ENCODE measurements around the gene ADPRM. TPM values are rescaled to one million over a fixed set of nuclear protein-coding genes. Genes with fewer than 3 reads are reported as not detected.
"Not testable (repeated sequence)": the region's sequence is repeated elsewhere in the genome, so short reads cannot be mapped to it uniquely, and the experiment has no call there.

The ADPRM gene
- total RNA-seq, 2 donors from 2014 or later: 6.9 to 13.6 TPM

GRCh38 chr17:10727192-10727591, 29.8 kb downstream of the ADPRM start:
- no peaks in the 10 kb centered on the region for H3K9me3 ChIP-seq
- H3K27me3 ChIP-seq (replicated peaks; ENCODE audit: insufficient read depth): no peaks in the 10 kb centered on the region
- H3K36me3 ChIP-seq: peaks cover 21% of the 10 kb centered on the region
- no peak overlapping the region for H3K4me3 ChIP-seq
- H3K27ac ChIP-seq: no peak overlapping the region
- DNase-seq (ENCODE audit: low spot score) (no peak), ATAC-seq (ENCODE audit: insufficient number of reproducible peaks, low FRiP score, low read depth) (no peak)
- no peak for TF ChIP-seq CTCF (IDR thresholded peaks at IDR 0.05)
- peaks cover 4 to 18% of the 10 kb centered on the region in 2 donors for H3K4me1 ChIP-seq (ENCODE audit: control insufficient read depth in 1 of 2, low read depth in 2 of 2)

DNA sequence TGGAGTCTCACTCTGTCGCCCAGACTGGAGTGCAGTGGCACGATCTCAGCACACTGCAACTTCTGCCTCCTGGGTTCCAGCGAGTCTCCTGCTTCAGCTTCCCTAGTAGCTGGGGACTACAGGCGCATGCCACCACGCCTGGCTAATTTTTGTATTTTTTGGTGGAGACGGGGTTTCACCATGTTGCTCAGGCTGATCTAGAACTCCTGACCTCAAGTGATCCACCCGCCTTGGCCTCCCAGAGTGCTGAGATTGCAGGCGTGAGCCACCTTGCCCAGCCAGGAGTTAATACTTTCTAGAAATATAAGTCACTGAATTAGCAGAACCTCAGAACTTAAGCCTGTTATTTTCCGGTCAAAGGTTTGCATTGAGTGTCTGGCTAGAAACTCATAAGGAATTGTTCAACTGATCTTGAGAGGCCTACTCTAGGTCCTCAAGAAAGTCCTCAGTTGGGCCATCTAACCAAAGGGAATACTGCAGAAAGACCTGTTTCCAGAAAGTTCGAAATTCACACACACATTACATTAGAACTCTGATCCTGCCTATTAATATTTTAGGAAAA, 31.0 kb downstream of the ADPRM start:
- Histone ChIP-seq H3K27ac (peak overlapping the region; percentile 87 to 95), H3K4me1 (ENCODE audit: control insufficient read depth in 1 of 2, low read depth in 2 of 2) (peaks cover 4 to 18% of the 10 kb centered on the region in 2 donors), H3K36me3 (peaks cover 12% of the 10 kb centered on the region), H3K9me3 (no peaks in the 10 kb centered on the region), H3K4me3 (no peak overlapping the region), H3K27me3 (replicated peaks; ENCODE audit: insufficient read depth) (no peaks in the 10 kb centered on the region)
- DNase-seq (ENCODE audit: low spot score) (no peak), ATAC-seq (ENCODE audit: insufficient number of reproducible peaks, low FRiP score, low read depth) (no peak)
- no peak for TF ChIP-seq CTCF (IDR thresholded peaks at IDR 0.05)

DNA sequence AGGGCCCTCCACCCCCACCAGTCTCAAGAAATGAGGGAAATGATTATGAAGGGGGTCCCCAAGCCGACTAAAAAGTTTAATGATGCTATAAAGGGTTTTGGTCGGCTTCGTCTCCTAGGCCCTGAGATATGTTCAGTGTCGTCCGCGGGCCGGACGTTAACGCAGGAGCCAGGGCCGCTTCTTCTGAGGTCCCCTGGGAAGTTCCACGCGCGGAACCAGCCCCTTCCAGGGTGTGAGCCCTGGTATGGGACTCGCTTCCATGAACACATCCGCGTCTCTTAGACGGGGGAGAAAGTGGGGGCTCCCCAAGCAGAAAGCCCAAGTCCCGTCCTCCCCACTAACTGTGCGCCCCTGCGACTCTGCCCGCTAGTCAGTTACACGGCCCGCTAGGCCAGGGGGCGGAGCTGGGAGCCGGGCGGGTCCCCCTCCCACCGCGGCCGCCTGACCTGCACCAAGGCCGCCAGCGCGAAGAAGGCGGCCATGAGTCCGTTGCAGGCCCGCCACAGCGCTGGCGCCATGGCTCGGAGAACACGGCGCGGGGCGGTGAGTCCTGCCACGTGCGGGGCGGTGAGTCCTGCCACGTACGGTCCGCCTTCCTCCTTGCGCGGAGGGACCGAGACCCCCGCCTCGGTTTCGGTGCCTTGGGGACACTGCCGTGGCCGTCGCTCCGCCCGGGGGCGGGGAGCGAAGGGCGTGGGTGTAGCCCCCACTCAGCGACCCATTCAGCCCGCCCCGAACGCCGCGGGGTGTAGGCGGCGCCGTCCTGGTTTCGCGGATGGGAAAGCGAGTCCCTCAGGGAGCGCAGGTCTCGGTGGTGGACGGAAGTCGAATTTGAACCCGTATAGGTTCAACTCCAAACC, 32.2 kb downstream of the ADPRM start, which contains the start of gene TMEM220:
Gene TMEM220, minus strand, starts transcription at position 690 of the 860 bp plus-strand sequence. Its CDS starts 172 bp downstream, at position 518.
- H3K4me3 ChIP-seq: peak within 1 kb of the TSS; percentile 96
- peaks cover 8% of the 10 kb centered on the region for H3K36me3 ChIP-seq
- peaks cover 4 to 18% of the 10 kb centered on the region in 2 donors for H3K4me1 ChIP-seq (ENCODE audit: control insufficient read depth in 1 of 2, low read depth in 2 of 2)
- TF ChIP-seq CTCF (IDR thresholded peaks at IDR 0.05): no peak
- no peaks in the 10 kb centered on the region for H3K9me3 ChIP-seq
- peak within 1 kb of the TSS; percentile 87 to 95 for H3K27ac ChIP-seq
- ATAC-seq (ENCODE audit: insufficient number of reproducible peaks, low FRiP score, low read depth) (peak; percentile 69), DNase-seq (ENCODE audit: low spot score) (peak; percentile 40)
- H3K27me3 ChIP-seq (replicated peaks; ENCODE audit: insufficient read depth): no peaks in the 10 kb centered on the region

GRCh38 chr17:10730247-10730646, 32.9 kb downstream of the ADPRM start:
- not testable (repeated sequence) for H3K9me3 ChIP-seq; H3K27me3 ChIP-seq (replicated peaks; ENCODE audit: insufficient read depth); ATAC-seq (ENCODE audit: insufficient number of reproducible peaks, low FRiP score, low read depth); DNase-seq (ENCODE audit: low spot score); H3K36me3 ChIP-seq
- Histone ChIP-seq H3K4me1 (ENCODE audit: control insufficient read depth in 1 of 2, low read depth in 2 of 2) (peaks cover 4 to 18% of the 10 kb centered on the region in 2 donors), H3K27ac (peak overlapping the region; percentile 87 to 95), H3K4me3 (peak overlapping the region; percentile 96)

- no peaks in the 10 kb centered on the region for H3K27me3 ChIP-seq (replicated peaks; ENCODE audit: insufficient read depth)
- no peak for ATAC-seq (ENCODE audit: insufficient number of reproducible peaks, low FRiP score, low read depth)
- H3K4me1 ChIP-seq (ENCODE audit: control insufficient read depth in 1 of 2, low read depth in 2 of 2): peaks cover 4 to 18% of the 10 kb centered on the region in 2 donors
- H3K4me3 ChIP-seq: peak overlapping the region; percentile 96
- H3K9me3 ChIP-seq: no peaks in the 10 kb centered on the region
- no peak for DNase-seq (ENCODE audit: low spot score)
- H3K27ac ChIP-seq: peak overlapping the region; percentile 24 to 95
- no peak for TF ChIP-seq CTCF (IDR thresholded peaks at IDR 0.05)
- no peaks in the 10 kb centered on the region for H3K36me3 ChIP-seq
Observed at GRCh38 chr17:10731408-10731879, 34.0 kb downstream of the ADPRM start.

GRCh38 chr17:10732121-10732520, 34.7 kb downstream of the ADPRM start:
- not testable (repeated sequence) for H3K27me3 ChIP-seq (replicated peaks; ENCODE audit: insufficient read depth); H3K27ac ChIP-seq; H3K4me3 ChIP-seq; H3K36me3 ChIP-seq; DNase-seq (ENCODE audit: low spot score); ATAC-seq (ENCODE audit: insufficient number of reproducible peaks, low FRiP score, low read depth); H3K9me3 ChIP-seq
- peaks cover 4 to 18% of the 10 kb centered on the region in 2 donors for H3K4me1 ChIP-seq (ENCODE audit: control insufficient read depth in 1 of 2, low read depth in 2 of 2)

All from thoracic aorta (tissue), 2 donors.